ENCODE data around the gene SOX13.

The SOX13 gene

DNA sequence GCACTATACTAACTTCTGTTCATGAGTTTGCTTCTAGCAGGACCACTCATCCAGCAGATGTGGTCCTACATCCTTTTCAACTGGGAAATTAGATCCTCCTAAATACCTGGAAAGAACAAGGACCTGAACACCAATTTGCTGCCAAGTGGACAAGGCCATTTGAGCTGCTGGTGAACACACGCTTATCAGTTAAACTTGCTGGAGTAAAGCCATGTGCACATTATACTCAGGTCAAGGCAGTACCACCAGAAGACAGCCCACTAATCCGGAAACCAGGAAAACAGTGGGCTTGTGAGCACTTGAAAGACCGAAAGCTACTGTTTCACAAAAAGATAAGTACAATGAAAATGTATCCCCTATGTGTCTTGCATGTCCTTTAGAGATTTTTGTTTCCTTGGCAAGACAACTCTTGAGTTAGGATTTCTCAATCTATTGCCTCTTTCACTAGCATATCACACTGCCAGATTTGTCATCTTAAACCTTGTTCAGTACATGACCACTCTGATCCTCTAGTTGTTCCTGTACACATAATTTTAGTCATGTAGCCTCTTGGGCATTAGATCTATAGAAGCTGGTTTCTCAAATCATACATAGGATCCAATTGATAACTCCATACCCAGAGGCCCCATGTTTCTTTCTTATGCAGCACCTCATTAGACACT lies 97.7 kb downstream of the SOX13 start:
- TF ChIP-seq, protein P1, sequence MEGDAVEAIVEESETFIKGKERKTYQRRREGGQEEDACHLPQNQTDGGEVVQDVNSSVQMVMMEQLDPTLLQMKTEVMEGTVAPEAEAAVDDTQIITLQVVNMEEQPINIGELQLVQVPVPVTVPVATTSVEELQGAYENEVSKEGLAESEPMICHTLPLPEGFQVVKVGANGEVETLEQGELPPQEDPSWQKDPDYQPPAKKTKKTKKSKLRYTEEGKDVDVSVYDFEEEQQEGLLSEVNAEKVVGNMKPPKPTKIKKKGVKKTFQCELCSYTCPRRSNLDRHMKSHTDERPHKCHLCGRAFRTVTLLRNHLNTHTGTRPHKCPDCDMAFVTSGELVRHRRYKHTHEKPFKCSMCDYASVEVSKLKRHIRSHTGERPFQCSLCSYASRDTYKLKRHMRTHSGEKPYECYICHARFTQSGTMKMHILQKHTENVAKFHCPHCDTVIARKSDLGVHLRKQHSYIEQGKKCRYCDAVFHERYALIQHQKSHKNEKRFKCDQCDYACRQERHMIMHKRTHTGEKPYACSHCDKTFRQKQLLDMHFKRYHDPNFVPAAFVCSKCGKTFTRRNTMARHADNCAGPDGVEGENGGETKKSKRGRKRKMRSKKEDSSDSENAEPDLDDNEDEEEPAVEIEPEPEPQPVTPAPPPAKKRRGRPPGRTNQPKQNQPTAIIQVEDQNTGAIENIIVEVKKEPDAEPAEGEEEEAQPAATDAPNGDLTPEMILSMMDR (IDR thresholded peaks at IDR 0.05; ENCODE audit: extremely low read depth, missing control alignments): no peak
- DNase-seq (ENCODE audit: low spot score): no peak

DNA sequence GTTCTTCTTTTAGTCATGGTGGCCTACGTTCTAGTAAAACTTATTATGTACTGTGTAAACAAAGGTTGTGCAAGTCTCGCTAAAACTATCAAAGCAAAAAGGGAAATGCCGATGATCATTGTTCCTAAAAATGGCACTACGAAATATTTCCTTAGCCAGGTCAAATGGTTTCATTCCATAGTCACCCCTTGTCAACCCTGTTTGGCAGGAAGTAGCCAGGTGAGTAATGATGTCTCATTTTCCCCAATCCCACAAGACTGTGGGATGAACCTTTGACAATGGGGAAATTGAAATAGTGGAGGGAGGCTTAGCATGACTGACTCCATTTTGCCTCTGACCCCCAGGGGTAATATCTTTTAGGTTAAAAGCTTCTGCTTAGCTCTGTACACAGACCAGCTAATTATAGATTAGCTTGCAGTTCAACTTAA lies 98.8 kb downstream of the SOX13 start:
- TF ChIP-seq, protein P1 (IDR thresholded peaks at IDR 0.05; ENCODE audit: extremely low read depth, missing control alignments): no peak
- no peak for DNase-seq (ENCODE audit: low spot score)

DNA sequence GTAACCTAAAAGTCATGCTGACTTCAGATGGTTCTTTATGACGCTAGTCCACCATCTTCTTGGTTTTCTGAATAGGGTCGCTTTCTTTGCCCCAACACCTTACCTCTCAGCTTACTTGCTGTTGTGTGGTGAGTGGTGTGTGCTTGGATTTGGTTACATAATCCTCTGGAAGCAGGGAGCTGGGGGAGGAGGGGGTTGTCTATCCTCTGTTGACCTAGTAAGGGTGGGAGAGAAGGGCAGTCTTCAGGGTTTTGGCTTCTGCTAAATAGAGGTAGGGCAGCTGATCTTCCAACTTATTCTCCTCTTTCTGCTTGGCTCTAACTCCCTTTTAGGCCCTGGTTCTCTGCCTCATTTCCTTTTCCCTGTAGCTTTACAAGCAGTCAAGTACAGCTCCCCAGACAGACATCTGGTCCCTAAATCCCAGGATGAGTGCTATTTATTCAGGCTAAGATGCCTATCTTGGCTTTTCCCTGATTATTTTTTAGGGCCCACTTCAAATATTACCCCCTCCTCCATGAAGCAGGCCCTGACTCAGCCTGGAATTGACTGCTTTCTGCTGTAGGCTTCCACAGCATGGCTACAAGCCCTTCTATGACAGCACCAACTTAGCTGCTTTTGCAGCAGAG lies 99.6 kb downstream of the SOX13 start:
- TF ChIP-seq, protein P1 (IDR thresholded peaks at IDR 0.05; ENCODE audit: extremely low read depth, missing control alignments): no peak
- DNase-seq (ENCODE audit: low spot score): no peak

DNA sequence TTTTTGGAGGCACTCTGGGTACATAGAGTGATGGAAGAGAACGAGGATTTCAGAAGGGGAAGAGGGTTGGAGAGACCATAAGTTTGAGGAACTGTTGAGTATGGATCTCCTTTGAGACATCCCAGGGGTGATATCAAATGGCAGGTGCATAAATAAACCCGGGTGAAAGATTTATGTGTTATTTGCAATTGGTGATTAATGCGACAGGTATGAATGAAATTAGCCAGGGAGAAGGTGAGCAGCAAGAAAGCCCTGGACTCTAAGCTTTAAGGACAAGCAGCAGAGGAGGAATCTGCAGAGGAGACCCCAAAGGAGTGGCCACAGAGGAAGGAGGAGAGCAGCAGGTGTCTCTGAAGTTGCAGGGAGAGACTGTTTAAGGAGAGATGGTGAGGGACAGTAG lies 102.0 kb downstream of the SOX13 start:
- TF ChIP-seq, protein P1 (IDR thresholded peaks at IDR 0.05; ENCODE audit: extremely low read depth, missing control alignments): no peak

DNA sequence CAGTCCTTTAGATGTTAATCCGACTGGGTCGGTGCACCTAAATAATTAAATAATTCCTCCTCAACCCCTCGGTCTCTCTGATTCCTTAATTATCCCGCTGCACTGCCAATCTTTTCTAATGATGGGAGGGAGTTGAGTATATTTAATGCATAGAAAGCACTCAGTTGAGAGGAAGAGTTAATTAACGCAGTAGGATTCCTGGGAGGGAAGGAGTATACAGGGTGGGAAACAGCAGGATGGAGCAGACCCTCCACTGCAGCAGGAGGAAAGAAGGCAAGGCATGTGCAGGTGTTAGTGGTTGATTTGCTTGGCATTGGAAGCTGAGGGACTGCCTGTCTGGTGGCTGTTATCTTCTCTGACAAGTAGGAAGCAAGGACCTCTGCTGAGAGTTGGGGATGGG lies 103.1 kb downstream of the SOX13 start:
- no peak for DNase-seq (ENCODE audit: low spot score)
- TF ChIP-seq, protein P1 (IDR thresholded peaks at IDR 0.05; ENCODE audit: extremely low read depth, missing control alignments): no peak

More for the DNA sequence above, 102.0 kb downstream of the SOX13 start:
- no peak for DNase-seq (ENCODE audit: low spot score)

DNA sequence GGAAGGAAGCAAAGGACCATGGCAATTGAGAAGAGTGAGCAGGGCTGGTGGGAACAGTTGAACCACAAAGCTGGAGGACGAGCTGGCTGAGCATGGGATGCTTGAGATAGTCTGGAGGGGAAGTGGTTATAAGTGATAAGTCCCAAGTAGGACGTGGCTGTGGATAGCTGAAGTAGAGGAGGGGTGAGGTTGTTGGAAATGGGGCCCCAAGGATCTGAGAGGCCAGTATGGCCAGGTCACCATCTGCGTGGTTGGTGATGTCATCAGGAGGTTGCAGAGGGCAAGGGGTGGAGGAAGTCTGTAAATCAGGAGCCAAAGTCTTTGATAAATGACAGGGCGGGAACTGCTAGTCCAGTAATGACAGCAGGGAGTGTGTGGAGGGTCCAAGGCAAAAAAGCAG lies 104.2 kb downstream of the SOX13 start:
- no peak for DNase-seq (ENCODE audit: low spot score)
- TF ChIP-seq, protein P1 (IDR thresholded peaks at IDR 0.05; ENCODE audit: extremely low read depth, missing control alignments): no peak

All from GM20000 (cell line).